ENCODE results near the gene ELK3. TPM values are rescaled to one million over a fixed set of nuclear protein-coding genes. Genes with fewer than 3 reads are reported as not detected.

The ELK3 gene
- total and polyA plus RNA-seq, 9 of the 15 experiments (the other 6 are each of a cell fraction or from before 2014, with no cell fraction given) = 1.5 to 5.5 (median 2.9) TPM

DNA sequence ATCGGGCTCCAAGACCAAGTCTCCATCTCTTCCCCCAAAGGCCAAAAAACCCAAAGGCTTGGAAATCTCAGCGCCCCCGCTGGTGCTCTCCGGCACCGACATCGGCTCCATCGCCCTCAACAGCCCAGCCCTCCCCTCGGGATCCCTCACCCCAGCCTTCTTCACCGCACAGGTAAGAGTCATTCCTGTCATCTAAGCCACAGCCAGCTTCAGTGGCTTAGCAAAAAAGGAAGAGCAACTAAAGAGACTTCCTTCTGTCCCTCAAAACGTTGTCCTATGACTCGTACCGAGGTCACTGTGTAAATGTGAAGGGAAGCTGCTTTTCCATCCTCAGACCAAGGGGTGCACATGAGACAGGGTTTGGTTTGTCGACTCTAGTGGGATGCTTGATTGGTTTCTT, 53.4 kb downstream of the ELK3 start:
- Histone ChIP-seq H3K36me3 (ENCODE audit: control insufficient read depth, insufficient read depth, low read length) (0 out of 3 replicates have a peak, but pooled peaks cover 4% of the 10 kb centered on the region), H3K4me3 (no peak overlapping the region), H3K9me1 (ENCODE audit: control insufficient read depth, insufficient read depth, low read length) (no peaks in the 10 kb centered on the region), H2AFZ (ENCODE audit: low read depth, low read length) (no peak overlapping the region), H3K27ac (ENCODE audit: extremely low read depth, low read depth, low read length) (no peak overlapping the region), H3K27me3 (ENCODE audit: control insufficient read depth in 2 of 2, insufficient read depth in 2 of 2, low read length in 2 of 2) (no peaks in the 10 kb centered on the region; a peak in 1 of 5 replicates), H3K4me2 (ENCODE audit: insufficient read depth, low read length) (no peak overlapping the region), H3K4me1 (replicated peaks in 1 of 2; ENCODE audit: control insufficient read depth in 2 of 2, insufficient read depth in 2 of 2, low read length in 2 of 2) (peaks cover 6 to 10% of the 10 kb centered on the region in 2 experiments; a peak in 4 of 5 replicates), H3K9ac (ENCODE audit: insufficient read depth in 1 of 2, low read depth in 2 of 2, low read length in 2 of 2) (no peak overlapping the region; a peak in 1 of 4 replicates), H3K9me3 (replicated peaks; ENCODE audit: control insufficient read depth, insufficient read depth, low read depth, low read length) (no peaks in the 10 kb centered on the region), H4K20me1 (replicated peaks; ENCODE audit: control insufficient read depth, insufficient read depth, low read length) (no peaks in the 10 kb centered on the region), H3K79me2 (ENCODE audit: control insufficient read depth, insufficient read depth, low read length) (no peaks in the 10 kb centered on the region)
- in situ Hi-C loops (cut with MboI) (no loop called here), intact Hi-C loops (cut with micrococcal nuclease) (no loop called here)
- whole genome bisulfite sequencing (ENCODE audit: insufficient coverage, low coverage, missing lambda C conversion rate) = 79% methylated on average over 10 of the region's 13 CpGs
- DNase-seq (ENCODE audit: extremely low read depth in 1 of 4, low spot score in 3 of 4) (no peak), ATAC-seq (no peak), FAIRE-seq (no peak)
- POLR2A ChIA-PET = no interaction called here
- no TSS peak for BruUV-seq (replicated peaks)
- TF ChIP-seq FOSL1 (tag; conservative IDR thresholded peaks at IDR 0.05) (0 out of 2 replicates have a peak, but pooled peaks have one; percentile 29), KDM5B (IDR thresholded peaks at IDR 0.05; ENCODE audit: insufficient replicate concordance, low read depth, low read length) (no peak)
- CTCF ChIA-PET (ENCODE audit: low intra/inter-chr PET ratio) = no interaction called here

DNA sequence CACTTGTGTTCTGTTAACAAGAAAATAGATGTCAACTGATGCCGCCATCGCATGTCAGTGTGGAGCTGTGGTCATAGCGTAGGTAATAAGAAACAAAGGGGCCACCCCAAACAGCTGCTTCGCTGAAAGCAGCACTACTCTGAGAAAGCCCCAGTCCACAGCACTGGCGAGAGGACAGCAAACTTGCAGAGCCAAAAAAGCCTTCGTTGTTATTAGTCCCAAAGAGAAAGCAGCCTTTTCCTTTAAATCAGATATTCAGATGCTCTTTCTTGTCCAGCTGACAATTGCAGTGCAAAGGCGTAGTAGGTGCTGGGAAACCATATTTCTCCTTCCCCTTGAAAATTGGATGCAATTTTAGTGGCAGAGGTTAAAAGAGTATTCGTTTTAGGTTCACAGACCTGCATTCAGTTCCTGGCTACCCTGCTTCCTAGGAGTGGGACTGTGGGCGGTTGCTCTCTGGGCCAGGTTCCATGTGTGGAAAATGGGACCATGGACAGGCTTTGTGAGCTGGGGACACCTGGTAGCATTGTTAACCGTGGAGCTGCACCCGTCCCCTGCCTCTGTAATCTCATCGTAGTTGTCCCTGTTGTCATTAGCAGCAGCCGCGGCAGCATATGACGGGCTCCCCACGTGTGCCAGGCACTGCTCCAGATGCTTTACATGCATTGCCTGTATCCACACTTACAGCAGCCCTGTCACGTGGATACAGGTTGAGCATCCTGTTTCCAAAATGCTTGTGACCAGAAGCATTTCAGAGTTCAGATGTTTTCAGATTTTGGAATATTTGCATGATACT, 54.2 kb downstream of the ELK3 start:
- no peak overlapping the region for H3K4me2 ChIP-seq (ENCODE audit: insufficient read depth, low read length)
- peaks cover 0 to 5% of the 10 kb centered on the region in 2 experiments; a peak in 2 of 5 replicates for H3K4me1 ChIP-seq (replicated peaks in 1 of 2; ENCODE audit: control insufficient read depth in 2 of 2, insufficient read depth in 2 of 2, low read length in 2 of 2)
- in situ Hi-C loops (cut with MboI) (no loop called here), intact Hi-C loops (cut with micrococcal nuclease) (no loop called here)
- H2AFZ ChIP-seq (ENCODE audit: low read depth, low read length) = no peak overlapping the region
- H3K9ac ChIP-seq (ENCODE audit: insufficient read depth in 1 of 2, low read depth in 2 of 2, low read length in 2 of 2) = no peak overlapping the region
- no peaks in the 10 kb centered on the region; a peak in 1 of 5 replicates for H3K27me3 ChIP-seq (ENCODE audit: control insufficient read depth in 2 of 2, insufficient read depth in 2 of 2, low read length in 2 of 2)
- no TSS peak for BruUV-seq (replicated peaks)
- no peaks in the 10 kb centered on the region for H3K9me3 ChIP-seq (replicated peaks; ENCODE audit: control insufficient read depth, insufficient read depth, low read depth, low read length)
- FAIRE-seq (no peak), ATAC-seq (no peak), DNase-seq (ENCODE audit: extremely low read depth in 1 of 4, low spot score in 3 of 4) (no peak)
- H3K79me2 ChIP-seq (ENCODE audit: control insufficient read depth, insufficient read depth, low read length) = no peaks in the 10 kb centered on the region
- no peak overlapping the region for H3K4me3 ChIP-seq
- CTCF ChIA-PET (ENCODE audit: low intra/inter-chr PET ratio) = no interaction called here
- no peaks in the 10 kb centered on the region for H3K9me1 ChIP-seq (ENCODE audit: control insufficient read depth, insufficient read depth, low read length)
- H3K36me3 ChIP-seq (ENCODE audit: control insufficient read depth, insufficient read depth, low read length) = 0 out of 3 replicates have a peak, but pooled peaks cover 4% of the 10 kb centered on the region
- no peaks in the 10 kb centered on the region for H4K20me1 ChIP-seq (replicated peaks; ENCODE audit: control insufficient read depth, insufficient read depth, low read length)
- 71% methylated on average over 17 of the region's 17 CpGs for WGBS (ENCODE audit: insufficient coverage, low coverage, missing lambda C conversion rate)
- no peak overlapping the region for H3K27ac ChIP-seq (ENCODE audit: extremely low read depth, low read depth, low read length)
- POLR2A ChIA-PET = no interaction called here
- TF ChIP-seq MYBL2 (IDR thresholded peaks at IDR 0.05; ENCODE audit: low read depth) = no peak
- no peak for TF ChIP-seq MYBL2 (CRISPR knock-in tag; IDR thresholded peaks at IDR 0.05; ENCODE audit: borderline replicate concordance)
- no peak for TF ChIP-seq NR4A1 (CRISPR knock-in tag; IDR thresholded peaks at IDR 0.05)
- no peak for TF ChIP-seq NR4A1 (tag; IDR thresholded peaks at IDR 0.05)
- TF ChIP-seq, protein P1, sequence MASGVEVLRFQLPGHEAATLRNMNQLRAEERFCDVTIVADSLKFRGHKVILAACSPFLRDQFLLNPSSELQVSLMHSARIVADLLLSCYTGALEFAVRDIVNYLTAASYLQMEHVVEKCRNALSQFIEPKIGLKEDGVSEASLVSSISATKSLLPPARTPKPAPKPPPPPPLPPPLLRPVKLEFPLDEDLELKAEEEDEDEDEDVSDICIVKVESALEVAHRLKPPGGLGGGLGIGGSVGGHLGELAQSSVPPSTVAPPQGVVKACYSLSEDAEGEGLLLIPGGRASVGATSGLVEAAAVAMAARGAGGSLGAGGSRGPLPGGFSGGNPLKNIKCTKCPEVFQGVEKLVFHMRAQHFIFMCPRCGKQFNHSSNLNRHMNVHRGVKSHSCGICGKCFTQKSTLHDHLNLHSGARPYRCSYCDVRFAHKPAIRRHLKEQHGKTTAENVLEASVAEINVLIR (CRISPR knock-in tag; IDR thresholded peaks at IDR 0.05) = no peak
- TF ChIP-seq ZNF785 (CRISPR knock-in tag; IDR thresholded peaks at IDR 0.05) = no peak
- TF ChIP-seq, protein P2, sequence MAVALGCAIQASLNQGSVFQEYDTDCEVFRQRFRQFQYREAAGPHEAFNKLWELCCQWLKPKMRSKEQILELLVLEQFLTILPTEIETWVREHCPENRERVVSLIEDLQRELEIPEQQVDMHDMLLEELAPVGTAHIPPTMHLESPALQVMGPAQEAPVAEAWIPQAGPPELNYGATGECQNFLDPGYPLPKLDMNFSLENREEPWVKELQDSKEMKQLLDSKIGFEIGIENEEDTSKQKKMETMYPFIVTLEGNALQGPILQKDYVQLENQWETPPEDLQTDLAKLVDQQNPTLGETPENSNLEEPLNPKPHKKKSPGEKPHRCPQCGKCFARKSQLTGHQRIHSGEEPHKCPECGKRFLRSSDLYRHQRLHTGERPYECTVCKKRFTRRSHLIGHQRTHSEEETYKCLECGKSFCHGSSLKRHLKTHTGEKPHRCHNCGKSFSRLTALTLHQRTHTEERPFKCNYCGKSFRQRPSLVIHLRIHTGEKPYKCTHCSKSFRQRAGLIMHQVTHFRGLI (CRISPR knock-in tag; IDR thresholded peaks at IDR 0.05) = no peak
- TF ChIP-seq, protein P3, sequence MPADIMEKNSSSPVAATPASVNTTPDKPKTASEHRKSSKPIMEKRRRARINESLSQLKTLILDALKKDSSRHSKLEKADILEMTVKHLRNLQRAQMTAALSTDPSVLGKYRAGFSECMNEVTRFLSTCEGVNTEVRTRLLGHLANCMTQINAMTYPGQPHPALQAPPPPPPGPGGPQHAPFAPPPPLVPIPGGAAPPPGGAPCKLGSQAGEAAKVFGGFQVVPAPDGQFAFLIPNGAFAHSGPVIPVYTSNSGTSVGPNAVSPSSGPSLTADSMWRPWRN (IDR thresholded peaks at IDR 0.05; ENCODE audit: low read depth) = no peak
- TF ChIP-seq ZNF146 (CRISPR knock-in tag; IDR thresholded peaks at IDR 0.05; ENCODE audit: unreplicated experiment) = no peak
- TF ChIP-seq MCM7 (IDR thresholded peaks at IDR 0.05) = no peak
